ENCODE results near the gene GPC6.

Gene GPC6

GRCh38 chr13:94408314-94409036, 1181.9 kb downstream of the GPC6 start:
- no peak for DNase-seq

- no peak for DNase-seq
Measured at GRCh38 chr13:94411747-94412146, 1185.1 kb downstream of the GPC6 start.

GRCh38 chr13:94412870-94413597, 1186.4 kb downstream of the GPC6 start:
- no peak for DNase-seq

- DNase-seq = no peak
Measured at GRCh38 chr13:94413598-94413944, 1187.0 kb downstream of the GPC6 start.

GRCh38 chr13:94414141-94414540, 1187.5 kb downstream of the GPC6 start:
- no peak for DNase-seq

- DNase-seq = peak; percentile 96
Measured at GRCh38 chr13:94414708-94415107, 1188.1 kb downstream of the GPC6 start.

- peak; percentile 100 for DNase-seq
Measured at GRCh38 chr13:94415500-94416237, 1189.1 kb downstream of the GPC6 start.

- no peak for DNase-seq
Measured at GRCh38 chr13:94416454-94417080, 1190.0 kb downstream of the GPC6 start.

GRCh38 chr13:94417294-94417693, 1190.7 kb downstream of the GPC6 start:
- no peak for DNase-seq

- no peak for DNase-seq
Measured at GRCh38 chr13:94419304-94419924, 1192.8 kb downstream of the GPC6 start.

- DNase-seq = no peak
Measured at GRCh38 chr13:94419925-94420305, 1193.3 kb downstream of the GPC6 start.

GRCh38 chr13:94427313-94427953, 1200.8 kb downstream of the GPC6 start:
- peak; percentile 80 for DNase-seq

GRCh38 chr13:94431574-94431973, 1205.0 kb downstream of the GPC6 start:
- no peak for DNase-seq

- no peak for DNase-seq
Measured at GRCh38 chr13:94431987-94432386, 1205.4 kb downstream of the GPC6 start.

- DNase-seq = peak; percentile 23
Measured at GRCh38 chr13:94433055-94433961, 1206.7 kb downstream of the GPC6 start.

GRCh38 chr13:94435604-94436226, 1209.1 kb downstream of the GPC6 start:
- peak; percentile 71 for DNase-seq

- DNase-seq = no peak
Measured at GRCh38 chr13:94444826-94445225, 1218.2 kb downstream of the GPC6 start.

- DNase-seq = no peak
Measured at GRCh38 chr13:94454334-94454733, 1227.7 kb downstream of the GPC6 start.

- no peak for DNase-seq
Measured at GRCh38 chr13:94454906-94455305, 1228.3 kb downstream of the GPC6 start.

GRCh38 chr13:94455414-94455813, 1228.8 kb downstream of the GPC6 start:
- no peak for DNase-seq
